ENCODE measurements around the gene ERBIN. TPM values are rescaled to one million over a fixed set of nuclear protein-coding genes. Genes with fewer than 3 reads are reported as not detected.

Gene ERBIN
- total RNA-seq, 1 donor from 2014 or later: 38.0 TPM

GRCh38 chr5:66010476-66010875, 84.1 kb downstream of the ERBIN start:
- Histone ChIP-seq H3K4me3 (no peak overlapping the region), H3K9me3 (replicated peaks) (no peaks in the 10 kb centered on the region), H3K27me3 (ENCODE audit: low read depth) (no peaks in the 10 kb centered on the region), H3K36me3 (peaks cover 14% of the 10 kb centered on the region), H3K4me1 (peaks cover 11% of the 10 kb centered on the region), H3K27ac (replicated peaks) (no peak overlapping the region)
- TF ChIP-seq CTCF (IDR thresholded peaks at IDR 0.05; ENCODE audit: borderline replicate concordance): no peak
- DNase-seq: no peak
- intact Hi-C loops (cut with micrococcal nuclease): loop anchor here (10.0 kb wide), 2 partner anchors 86 to 256 kb away; partner anchors contain the start of gene ERBIN

DNA sequence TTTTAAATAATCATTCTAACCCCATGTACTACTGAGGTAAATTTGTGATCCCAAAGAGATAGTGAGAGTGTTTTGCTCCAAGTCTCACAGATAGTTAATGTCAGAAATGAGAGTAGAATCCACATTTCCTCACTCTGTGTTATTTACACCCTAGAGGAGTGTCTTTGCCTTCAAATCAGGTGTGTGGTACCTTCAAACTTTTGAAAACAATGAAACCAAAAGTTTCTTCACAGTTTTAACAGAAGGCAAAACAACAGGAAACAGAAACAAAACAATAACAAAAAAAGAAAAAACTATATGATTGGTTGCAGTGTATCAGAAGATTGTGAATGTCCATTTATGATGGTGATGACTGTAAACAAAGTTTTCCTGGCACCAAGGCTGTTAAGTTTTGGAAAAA, 85.9 kb downstream of the ERBIN start:
- H3K4me3 ChIP-seq: no peak overlapping the region
- H3K27me3 ChIP-seq (ENCODE audit: low read depth): no peaks in the 10 kb centered on the region
- no peaks in the 10 kb centered on the region for H3K9me3 ChIP-seq (replicated peaks)
- no peak overlapping the region for H3K27ac ChIP-seq (replicated peaks)
- H3K36me3 ChIP-seq: peaks cover 14% of the 10 kb centered on the region
- no peak for DNase-seq
- peaks cover 11% of the 10 kb centered on the region for H3K4me1 ChIP-seq
- intact Hi-C loops (cut with micrococcal nuclease): loop anchor here (10.0 kb wide), 2 partner anchors 87 to 257 kb away; partner anchors contain the start of gene ERBIN
- no peak for TF ChIP-seq CTCF (IDR thresholded peaks at IDR 0.05; ENCODE audit: borderline replicate concordance)

GRCh38 chr5:66013397-66013796, 87.0 kb downstream of the ERBIN start:
- TF ChIP-seq CTCF (IDR thresholded peaks at IDR 0.05; ENCODE audit: borderline replicate concordance): no peak
- H3K4me3 ChIP-seq: no peak overlapping the region
- H3K9me3 ChIP-seq (replicated peaks): no peaks in the 10 kb centered on the region
- DNase-seq: no peak
- no peaks in the 10 kb centered on the region for H3K27me3 ChIP-seq (ENCODE audit: low read depth)
- H3K27ac ChIP-seq (replicated peaks): no peak overlapping the region
- intact Hi-C loops (cut with micrococcal nuclease): loop anchor here (10.0 kb wide), 2 partner anchors 89 to 259 kb away; partner anchors contain the start of gene ERBIN
- H3K36me3 ChIP-seq: peaks cover 14% of the 10 kb centered on the region
- H3K4me1 ChIP-seq: peaks cover 11% of the 10 kb centered on the region

- Histone ChIP-seq H3K27me3 (ENCODE audit: low read depth) (no peaks in the 10 kb centered on the region), H3K36me3 (peaks cover 14% of the 10 kb centered on the region), H3K4me1 (peaks cover 11% of the 10 kb centered on the region), H3K9me3 (replicated peaks) (no peaks in the 10 kb centered on the region), H3K27ac (replicated peaks) (no peak overlapping the region), H3K4me3 (no peak overlapping the region)
- no peak for TF ChIP-seq CTCF (IDR thresholded peaks at IDR 0.05; ENCODE audit: borderline replicate concordance)
- DNase-seq: no peak
- intact Hi-C loops (cut with micrococcal nuclease): loop anchor here (10.0 kb wide), 2 partner anchors 89 to 259 kb away; partner anchors contain the start of gene ERBIN
Measured at GRCh38 chr5:66013906-66014305, 87.5 kb downstream of the ERBIN start.

- Histone ChIP-seq H3K4me1 (peaks cover 11% of the 10 kb centered on the region), H3K4me3 (no peak overlapping the region), H3K9me3 (replicated peaks) (no peaks in the 10 kb centered on the region), H3K27ac (replicated peaks) (no peak overlapping the region), H3K36me3 (peaks cover 14% of the 10 kb centered on the region), H3K27me3 (ENCODE audit: low read depth) (no peaks in the 10 kb centered on the region)
- intact Hi-C loops (cut with micrococcal nuclease): loop anchor here (10.0 kb wide), 2 partner anchors 91 to 261 kb away; partner anchors contain the start of gene ERBIN
- no peak for TF ChIP-seq CTCF (IDR thresholded peaks at IDR 0.05; ENCODE audit: borderline replicate concordance)
- no peak for DNase-seq
Measured at GRCh38 chr5:66015196-66015960, 89.0 kb downstream of the ERBIN start.

Measured in left ventricle myocardium inferior (tissue), 1 donor.